IgD-negative memory B cell (primary cell): Measurements from ENCODE around the gene C14orf93. TPM values are rescaled to one million over a fixed set of nuclear protein-coding genes. Genes with fewer than 3 reads are reported as not detected.

ENCODE experiments used
- H3K27ac Mint-ChIP-seq, 3 donors: one replicate each; pipeline ENCODE4 v1.8.0; 2020 to 2022; ENCODE audit warnings: mild to moderate bottlenecking in 3 of 3, mixed read lengths in 3 of 3, moderate library complexity in 1 of 3
- H3K27me3 Mint-ChIP-seq: one replicate; pipeline ENCODE4 v1.8.0; 2021; ENCODE audit warnings: mixed read lengths
- H3K36me3 Mint-ChIP-seq: one replicate; pipeline ENCODE4 v1.8.0; 2020; ENCODE audit warnings: mild to moderate bottlenecking, mixed read lengths
- H3K4me1 Mint-ChIP-seq, 3 donors: one replicate each; pipeline ENCODE4 v1.8.0; 2020 to 2022; ENCODE audit warnings: mixed read lengths in 3 of 3, mild to moderate bottlenecking in 1 of 3
- H3K4me3 Mint-ChIP-seq, 4 donors: one replicate each; pipeline ENCODE4 v1.8.0; 2020 to 2022; ENCODE audit warnings: mild to moderate bottlenecking in 4 of 4, mixed read lengths in 4 of 4, moderate library complexity in 3 of 4
- H3K9me3 Mint-ChIP-seq, 3 donors: one replicate each; pipeline ENCODE4 v1.8.0; 2020 to 2021; ENCODE audit warnings: mixed read lengths in 3 of 3, mild to moderate bottlenecking in 1 of 3
- polyA plus RNA-seq: library from polyadenylated mRNA; unstranded; fragments of 300-500 nt; fragmentation: Illumina TruSeq; gene quantifications from one replicate; pipeline ENCODE4 v1.2.3, GENCODE V29; 2021

The C14orf93 gene
- polyA plus RNA-seq, 1 donor from 2014 or later, result 8.0 TPM

GRCh38 chr14:22980672-22981089, 29.3 kb downstream of the C14orf93 start:
- Mint-ChIP-seq H3K4me1 (peaks cover 2 to 6% (median 5%) of the 10 kb centered on the region in 3 donors), H3K27me3 (peaks cover 13% of the 10 kb centered on the region), H3K4me3 (peak overlapping the region; percentile 26 to 82 (median 64)), H3K36me3 (peaks cover 3% of the 10 kb centered on the region), H3K9me3 (no peaks in the 10 kb centered on the region), H3K27ac (no peak overlapping the region)

- peak overlapping the region; percentile 26 to 82 (median 58) for H3K4me3 Mint-ChIP-seq
- peaks cover 2 to 6% (median 5%) of the 10 kb centered on the region in 3 donors for H3K4me1 Mint-ChIP-seq
- no peaks in the 10 kb centered on the region for H3K36me3 Mint-ChIP-seq
- peaks cover 13% of the 10 kb centered on the region for H3K27me3 Mint-ChIP-seq
- H3K9me3 Mint-ChIP-seq, result no peaks in the 10 kb centered on the region
- H3K27ac Mint-ChIP-seq, result peak overlapping the region in 1 of 3 donors; percentile 1
These were observed 30.1 kb downstream of the C14orf93 start for GRCh38 chr14:22979748-22980392.

- Mint-ChIP-seq H3K4me3 (peak overlapping the region in 1 of 4 donors; percentile 59), H3K36me3 (no peaks in the 10 kb centered on the region), H3K9me3 (no peaks in the 10 kb centered on the region), H3K27me3 (peaks cover 13% of the 10 kb centered on the region), H3K27ac (no peak overlapping the region), H3K4me1 (peaks cover 2 to 6% (median 5%) of the 10 kb centered on the region in 3 donors)
These were observed 30.8 kb downstream of the C14orf93 start for GRCh38 chr14:22978981-22979671.

- H3K36me3 Mint-ChIP-seq, result no peaks in the 10 kb centered on the region
- H3K27ac Mint-ChIP-seq, result no peak overlapping the region
- peaks cover 2 to 6% (median 5%) of the 10 kb centered on the region in 3 donors for H3K4me1 Mint-ChIP-seq
- H3K4me3 Mint-ChIP-seq, result peak overlapping the region in 1 of 4 donors; percentile 59
- H3K27me3 Mint-ChIP-seq, result peaks cover 13% of the 10 kb centered on the region
- no peaks in the 10 kb centered on the region for H3K9me3 Mint-ChIP-seq
These were observed 31.5 kb downstream of the C14orf93 start for GRCh38 chr14:22978487-22978837.

GRCh38 chr14:22977684-22978486, 32.1 kb downstream of the C14orf93 start:
- Mint-ChIP-seq H3K9me3 (no peaks in the 10 kb centered on the region), H3K4me3 (peak overlapping the region in 1 of 4 donors; percentile 59), H3K27me3 (peaks cover 13% of the 10 kb centered on the region), H3K4me1 (peaks cover 2 to 6% (median 5%) of the 10 kb centered on the region in 3 donors), H3K27ac (no peak overlapping the region), H3K36me3 (no peaks in the 10 kb centered on the region)

GRCh38 chr14:22977434-22977683, 32.6 kb downstream of the C14orf93 start:
- H3K4me3 Mint-ChIP-seq, result no peak overlapping the region
- no peaks in the 10 kb centered on the region for H3K36me3 Mint-ChIP-seq
- peaks cover 2 to 6% (median 5%) of the 10 kb centered on the region in 3 donors for H3K4me1 Mint-ChIP-seq
- H3K27me3 Mint-ChIP-seq, result peaks cover 13% of the 10 kb centered on the region
- no peak overlapping the region for H3K27ac Mint-ChIP-seq
- H3K9me3 Mint-ChIP-seq, result no peaks in the 10 kb centered on the region

- no peaks in the 10 kb centered on the region for H3K36me3 Mint-ChIP-seq
- peaks cover 2 to 6% (median 5%) of the 10 kb centered on the region in 3 donors for H3K4me1 Mint-ChIP-seq
- peaks cover 13% of the 10 kb centered on the region for H3K27me3 Mint-ChIP-seq
- H3K27ac Mint-ChIP-seq, result no peak overlapping the region
- no peak overlapping the region for H3K4me3 Mint-ChIP-seq
- no peaks in the 10 kb centered on the region for H3K9me3 Mint-ChIP-seq
These were observed 33.1 kb downstream of the C14orf93 start for GRCh38 chr14:22976620-22977433.

- Mint-ChIP-seq H3K36me3 (no peaks in the 10 kb centered on the region), H3K4me3 (no peak overlapping the region), H3K27me3 (peaks cover 5% of the 10 kb centered on the region), H3K4me1 (peaks cover 2 to 6% (median 5%) of the 10 kb centered on the region in 3 donors), H3K27ac (no peak overlapping the region), H3K9me3 (no peaks in the 10 kb centered on the region)
These were observed 35.2 kb downstream of the C14orf93 start for GRCh38 chr14:22974530-22975313.

- Mint-ChIP-seq H3K36me3 (no peaks in the 10 kb centered on the region), H3K27ac (no peak overlapping the region), H3K4me3 (no peak overlapping the region), H3K27me3 (peaks cover 5% of the 10 kb centered on the region), H3K9me3 (no peaks in the 10 kb centered on the region), H3K4me1 (peaks cover 2 to 6% (median 5%) of the 10 kb centered on the region in 3 donors)
These were observed 36.5 kb downstream of the C14orf93 start for GRCh38 chr14:22973217-22974032.

GRCh38 chr14:22972313-22972930, 37.5 kb downstream of the C14orf93 start:
- Mint-ChIP-seq H3K27me3 (peaks cover 6% of the 10 kb centered on the region), H3K4me1 (peaks cover 2 to 6% (median 5%) of the 10 kb centered on the region in 3 donors), H3K27ac (peak overlapping the region in 1 of 3 donors; percentile 62), H3K9me3 (no peaks in the 10 kb centered on the region), H3K4me3 (no peak overlapping the region), H3K36me3 (no peaks in the 10 kb centered on the region)

GRCh38 chr14:22971152-22971551, 38.8 kb downstream of the C14orf93 start:
- no peak overlapping the region for H3K27ac Mint-ChIP-seq
- H3K27me3 Mint-ChIP-seq, result peaks cover 2% of the 10 kb centered on the region
- peaks cover 0 to 2% (median 0%) of the 10 kb centered on the region in 3 donors for H3K4me1 Mint-ChIP-seq
- no peak overlapping the region for H3K4me3 Mint-ChIP-seq
- H3K9me3 Mint-ChIP-seq, result no peaks in the 10 kb centered on the region
- H3K36me3 Mint-ChIP-seq, result peaks cover 2% of the 10 kb centered on the region

GRCh38 chr14:22966783-22967269, 43.1 kb downstream of the C14orf93 start:
- H3K9me3 Mint-ChIP-seq, result no peaks in the 10 kb centered on the region
- peaks cover 2% of the 10 kb centered on the region for H3K27me3 Mint-ChIP-seq
- peaks cover 0 to 2% (median 0%) of the 10 kb centered on the region in 3 donors for H3K4me1 Mint-ChIP-seq
- H3K4me3 Mint-ChIP-seq, result no peak overlapping the region
- no peak overlapping the region for H3K27ac Mint-ChIP-seq
- peaks cover 2% of the 10 kb centered on the region for H3K36me3 Mint-ChIP-seq
